ENCODE results near the gene FAM133A.
A peak's percentile ranks its signal among the peaks of the same experiment; 100 is the strongest.

FAM133A gene

GRCh38 chrX:93673869-93674271 lies at the start of gene FAM133A:
Gene FAM133A, plus strand, starts transcription at chrX:93674206. Its CDS starts 35,214 bp downstream, at chrX:93709420.
- DNase-seq (ENCODE audit: low spot score), result peak; percentile 26

- DNase-seq (ENCODE audit: low spot score), result no peak
Observed at GRCh38 chrX:93637591-93637990, 36.4 kb upstream of the FAM133A start.

GRCh38 chrX:93649381-93649780 lies 24.6 kb upstream of the FAM133A start:
- DNase-seq (ENCODE audit: low spot score), result no peak

DNA sequence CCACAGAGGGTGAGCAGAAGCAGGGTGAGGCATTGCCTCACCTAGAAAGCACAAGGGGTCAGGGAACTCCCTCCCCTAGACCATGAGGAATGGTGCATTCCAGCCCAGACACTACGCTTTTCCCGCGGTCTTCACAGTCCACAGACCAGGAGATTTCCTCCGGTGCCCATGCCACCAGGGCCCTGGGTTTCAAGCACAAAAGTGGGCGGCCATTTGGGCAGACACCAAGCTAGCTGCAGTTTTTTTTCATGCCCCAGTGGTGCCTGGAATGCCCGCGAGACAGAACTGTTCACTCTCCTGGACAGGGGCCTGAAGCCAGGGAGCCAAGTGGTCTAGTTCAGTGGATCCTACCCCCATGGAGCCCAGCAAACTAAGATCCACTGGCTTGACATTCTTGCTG lies 13.4 kb upstream of the FAM133A start:
- DNase-seq (ENCODE audit: low spot score), result no peak

GRCh38 chrX:93673056-93673868 lies 744 bp upstream of the FAM133A start, which contains the start of gene NAP1L3:
Gene NAP1L3, minus strand, starts transcription at chrX:93673578. Its CDS starts 274 bp downstream, at chrX:93673304.
- peak; percentile 61 for DNase-seq (ENCODE audit: low spot score)

DNA sequence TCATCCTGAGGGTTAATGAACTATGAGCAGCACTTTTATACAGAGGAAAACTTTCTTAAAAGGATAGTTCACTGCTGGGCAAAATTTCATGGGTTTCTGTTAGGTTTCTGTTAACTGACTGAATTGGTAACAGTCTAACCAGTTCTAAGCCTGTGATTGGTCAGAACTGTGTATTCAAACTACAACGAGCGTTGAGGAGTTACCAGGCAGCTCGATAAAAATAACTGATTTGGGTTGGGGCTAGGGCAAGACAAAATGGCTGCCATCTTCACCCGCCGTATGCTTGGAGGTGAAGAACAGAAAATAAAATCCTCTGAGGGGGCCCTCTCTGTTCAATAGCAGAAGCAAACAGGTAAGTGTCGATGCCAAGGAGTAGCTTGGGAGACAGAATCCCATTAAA lies 22.0 kb downstream of the FAM133A start:
- DNase-seq (ENCODE audit: low spot score), result no peak

DNA sequence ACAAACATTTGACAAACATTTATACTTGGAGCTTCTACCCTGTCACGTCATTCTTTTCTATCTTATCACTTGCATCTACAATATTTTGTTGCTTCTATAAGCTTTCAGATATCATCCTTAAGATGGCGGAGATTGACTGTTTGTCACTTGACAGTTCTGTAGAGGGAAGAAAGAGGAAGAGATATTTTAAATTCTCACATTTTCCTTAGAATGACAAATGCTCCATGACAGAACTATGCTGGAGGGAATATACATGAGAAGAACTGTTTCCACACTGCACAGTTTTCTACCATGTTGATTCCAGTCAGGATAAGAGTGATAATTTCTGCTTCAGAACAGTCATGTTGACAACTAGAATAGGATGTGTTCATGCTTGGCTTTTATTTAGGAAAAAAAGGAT lies 29.7 kb downstream of the FAM133A start:
- DNase-seq (ENCODE audit: low spot score), result no peak

GRCh38 chrX:93711076-93711475 lies 37.1 kb downstream of the FAM133A start:
- DNase-seq (ENCODE audit: low spot score), result no peak

- no peak for DNase-seq (ENCODE audit: low spot score)
Observed at GRCh38 chrX:93741811-93742210, 67.8 kb downstream of the FAM133A start.

- DNase-seq (ENCODE audit: low spot score), result no peak
Observed at GRCh38 chrX:93760163-93760562, 86.2 kb downstream of the FAM133A start.
